ENCODE measurements around the gene PRR36.

DNA sequence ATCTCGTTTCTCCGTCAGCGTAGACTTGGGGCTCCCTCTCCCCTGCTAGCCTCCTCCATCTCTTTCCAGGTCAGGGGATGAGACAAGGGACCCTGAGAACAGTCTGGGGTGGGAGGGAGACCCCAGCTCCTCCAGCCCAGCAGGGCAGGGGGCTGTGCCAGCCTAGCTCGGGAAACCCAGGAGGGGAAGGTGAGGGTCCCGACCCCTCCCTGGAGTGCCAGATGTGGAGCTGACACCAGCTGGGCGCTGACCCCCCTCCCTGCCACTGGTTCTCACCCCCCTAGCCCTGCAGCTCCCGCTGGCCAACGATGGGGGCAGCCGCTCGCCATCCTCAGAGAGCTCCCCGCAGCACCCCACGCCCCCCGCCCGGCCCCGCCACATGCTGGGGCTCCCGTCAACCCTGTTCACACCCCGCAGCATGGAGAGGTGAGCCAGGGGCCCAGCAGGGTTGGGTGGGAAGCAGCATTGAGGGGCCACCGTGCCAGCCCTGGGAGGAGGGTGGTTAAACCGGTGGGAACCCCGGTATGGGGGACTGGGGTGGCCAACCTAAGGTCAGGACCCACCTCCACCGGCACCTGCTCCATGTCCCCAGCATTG lies 35.4 kb upstream of the PRR36 start:
- TF ChIP-seq, protein P1, sequence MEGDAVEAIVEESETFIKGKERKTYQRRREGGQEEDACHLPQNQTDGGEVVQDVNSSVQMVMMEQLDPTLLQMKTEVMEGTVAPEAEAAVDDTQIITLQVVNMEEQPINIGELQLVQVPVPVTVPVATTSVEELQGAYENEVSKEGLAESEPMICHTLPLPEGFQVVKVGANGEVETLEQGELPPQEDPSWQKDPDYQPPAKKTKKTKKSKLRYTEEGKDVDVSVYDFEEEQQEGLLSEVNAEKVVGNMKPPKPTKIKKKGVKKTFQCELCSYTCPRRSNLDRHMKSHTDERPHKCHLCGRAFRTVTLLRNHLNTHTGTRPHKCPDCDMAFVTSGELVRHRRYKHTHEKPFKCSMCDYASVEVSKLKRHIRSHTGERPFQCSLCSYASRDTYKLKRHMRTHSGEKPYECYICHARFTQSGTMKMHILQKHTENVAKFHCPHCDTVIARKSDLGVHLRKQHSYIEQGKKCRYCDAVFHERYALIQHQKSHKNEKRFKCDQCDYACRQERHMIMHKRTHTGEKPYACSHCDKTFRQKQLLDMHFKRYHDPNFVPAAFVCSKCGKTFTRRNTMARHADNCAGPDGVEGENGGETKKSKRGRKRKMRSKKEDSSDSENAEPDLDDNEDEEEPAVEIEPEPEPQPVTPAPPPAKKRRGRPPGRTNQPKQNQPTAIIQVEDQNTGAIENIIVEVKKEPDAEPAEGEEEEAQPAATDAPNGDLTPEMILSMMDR (IDR thresholded peaks at IDR 0.05): no peak
- TF ChIP-seq POLR2A (IDR thresholded peaks at IDR 0.05): no peak

Measured in adrenal gland (tissue), 5 donors.